Measurements from ENCODE around the gene DNAH2. TPM values are rescaled to one million over a fixed set of nuclear protein-coding genes. Genes with fewer than 3 reads are reported as not detected.
A peak's percentile ranks its signal among the peaks of the same experiment; 100 is the strongest.

The DNAH2 gene
- polyA plus RNA-seq, 1 donor from 2014 or later, result 2.0 TPM

- Histone ChIP-seq H3K9ac (ENCODE audit: low read length) (peak overlapping the region; percentile 9), H3K4me2 (ENCODE audit: low read length) (no peak overlapping the region), H3K4me3 (ENCODE audit: low read length) (peak overlapping the region; percentile 39)
These were observed 134.7 kb downstream of the DNAH2 start for GRCh38 chr17:7852262-7852670.

GRCh38 chr17:7852919-7853690 lies 135.6 kb downstream of the DNAH2 start:
- H2AFZ ChIP-seq (ENCODE audit: low read depth, low read length), result no peak overlapping the region
- H3F3A ChIP-seq (ENCODE audit: insufficient read depth, low read length, poor library complexity, severe bottlenecking), result peaks cover 15% of the 10 kb centered on the region
- H3K9me2 ChIP-seq (ENCODE audit: insufficient read depth, low read length), result no peaks in the 10 kb centered on the region
- H3K4me3 ChIP-seq (ENCODE audit: low read length), result no peak overlapping the region
- no peaks in the 10 kb centered on the region for H3K27me3 ChIP-seq (ENCODE audit: insufficient read depth, low read depth, low read length)
- no peak overlapping the region for H3K4me2 ChIP-seq (ENCODE audit: low read length)
- H3K36me3 ChIP-seq (ENCODE audit: insufficient read depth, low read length), result peaks cover 8% of the 10 kb centered on the region
- no peaks in the 10 kb centered on the region for H3K9me3 ChIP-seq (ENCODE audit: low read length)
- H4K20me1 ChIP-seq (ENCODE audit: insufficient read depth), result peaks cover 38% of the 10 kb centered on the region
- no peak overlapping the region for H3K27ac ChIP-seq (ENCODE audit: low read length)
- H3K9ac ChIP-seq (ENCODE audit: low read length), result no peak overlapping the region
- H3K79me2 ChIP-seq (replicated peaks; ENCODE audit: insufficient read depth, low read length), result peaks cover 4% of the 10 kb centered on the region
- TF ChIP-seq EP300 (conservative IDR thresholded peaks at IDR 0.05; ENCODE audit: poor library complexity, severe bottlenecking) (no peak), RAD21 (conservative IDR thresholded peaks at IDR 0.05) (no peak), SMC3 (conservative IDR thresholded peaks at IDR 0.05; ENCODE audit: poor library complexity) (no peak), MXI1 (conservative IDR thresholded peaks at IDR 0.05; ENCODE audit: poor library complexity, severe bottlenecking) (no peak), POLR2AphosphoS5 (IDR thresholded peaks at IDR 0.05) (no peak), EZH2 (IDR thresholded peaks at IDR 0.05; ENCODE audit: borderline replicate concordance, insufficient read depth, low read length, poor library complexity, severe bottlenecking) (no peak), CTCF (IDR thresholded peaks at IDR 0.05; ENCODE audit: poor library complexity, severe bottlenecking) (no peak)

More at GRCh38 chr17:7852262-7852670, 134.7 kb downstream of the DNAH2 start:
- peak overlapping the region; percentile 30 for H3K27ac ChIP-seq (ENCODE audit: low read length)
- no peaks in the 10 kb centered on the region for H3K9me2 ChIP-seq (ENCODE audit: insufficient read depth, low read length)
- H2AFZ ChIP-seq (ENCODE audit: low read depth, low read length), result no peak overlapping the region
- H3K79me2 ChIP-seq (replicated peaks; ENCODE audit: insufficient read depth, low read length), result peaks cover 4% of the 10 kb centered on the region
- H4K20me1 ChIP-seq (ENCODE audit: insufficient read depth), result peaks cover 43% of the 10 kb centered on the region
- H3F3A ChIP-seq (ENCODE audit: insufficient read depth, low read length, poor library complexity, severe bottlenecking), result peaks cover 15% of the 10 kb centered on the region
- peaks cover 8% of the 10 kb centered on the region for H3K36me3 ChIP-seq (ENCODE audit: insufficient read depth, low read length)
- H3K9me3 ChIP-seq (ENCODE audit: low read length), result no peaks in the 10 kb centered on the region
- TF ChIP-seq RAD21 (conservative IDR thresholded peaks at IDR 0.05) (no peak), EP300 (conservative IDR thresholded peaks at IDR 0.05; ENCODE audit: poor library complexity, severe bottlenecking) (no peak), POLR2AphosphoS5 (IDR thresholded peaks at IDR 0.05) (no peak), SMC3 (conservative IDR thresholded peaks at IDR 0.05; ENCODE audit: poor library complexity) (no peak), TAF1 (IDR thresholded peaks at IDR 0.05; ENCODE audit: low read depth) (no peak), EZH2 (IDR thresholded peaks at IDR 0.05; ENCODE audit: borderline replicate concordance, insufficient read depth, low read length, poor library complexity, severe bottlenecking) (no peak), CTCF (IDR thresholded peaks at IDR 0.05; ENCODE audit: poor library complexity, severe bottlenecking) (no peak), MXI1 (conservative IDR thresholded peaks at IDR 0.05; ENCODE audit: poor library complexity, severe bottlenecking) (no peak)
- TF ChIP-seq, protein P1, sequence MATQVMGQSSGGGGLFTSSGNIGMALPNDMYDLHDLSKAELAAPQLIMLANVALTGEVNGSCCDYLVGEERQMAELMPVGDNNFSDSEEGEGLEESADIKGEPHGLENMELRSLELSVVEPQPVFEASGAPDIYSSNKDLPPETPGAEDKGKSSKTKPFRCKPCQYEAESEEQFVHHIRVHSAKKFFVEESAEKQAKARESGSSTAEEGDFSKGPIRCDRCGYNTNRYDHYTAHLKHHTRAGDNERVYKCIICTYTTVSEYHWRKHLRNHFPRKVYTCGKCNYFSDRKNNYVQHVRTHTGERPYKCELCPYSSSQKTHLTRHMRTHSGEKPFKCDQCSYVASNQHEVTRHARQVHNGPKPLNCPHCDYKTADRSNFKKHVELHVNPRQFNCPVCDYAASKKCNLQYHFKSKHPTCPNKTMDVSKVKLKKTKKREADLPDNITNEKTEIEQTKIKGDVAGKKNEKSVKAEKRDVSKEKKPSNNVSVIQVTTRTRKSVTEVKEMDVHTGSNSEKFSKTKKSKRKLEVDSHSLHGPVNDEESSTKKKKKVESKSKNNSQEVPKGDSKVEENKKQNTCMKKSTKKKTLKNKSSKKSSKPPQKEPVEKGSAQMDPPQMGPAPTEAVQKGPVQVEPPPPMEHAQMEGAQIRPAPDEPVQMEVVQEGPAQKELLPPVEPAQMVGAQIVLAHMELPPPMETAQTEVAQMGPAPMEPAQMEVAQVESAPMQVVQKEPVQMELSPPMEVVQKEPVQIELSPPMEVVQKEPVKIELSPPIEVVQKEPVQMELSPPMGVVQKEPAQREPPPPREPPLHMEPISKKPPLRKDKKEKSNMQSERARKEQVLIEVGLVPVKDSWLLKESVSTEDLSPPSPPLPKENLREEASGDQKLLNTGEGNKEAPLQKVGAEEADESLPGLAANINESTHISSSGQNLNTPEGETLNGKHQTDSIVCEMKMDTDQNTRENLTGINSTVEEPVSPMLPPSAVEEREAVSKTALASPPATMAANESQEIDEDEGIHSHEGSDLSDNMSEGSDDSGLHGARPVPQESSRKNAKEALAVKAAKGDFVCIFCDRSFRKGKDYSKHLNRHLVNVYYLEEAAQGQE (IDR thresholded peaks at IDR 0.05; ENCODE audit: borderline replicate concordance), result no peak
- no peaks in the 10 kb centered on the region for H3K27me3 ChIP-seq (ENCODE audit: insufficient read depth, low read depth, low read length)
